Brain microvascular endothelial cell (primary cell): ENCODE measurements around the gene MMS22L.

Experiments used
- DNase-seq: peaks from one replicate; pipeline ENCODE4 v3.0.0-alpha.2; 2020
- H3K27ac ChIP-seq: fragments of 250-450 bp; sonication (Bioruptor Pico); 2 replicates; pipeline ENCODE4 v1.5.1; 2020; ENCODE audit warnings: mild to moderate bottlenecking, moderate library complexity
- H3K27me3 ChIP-seq: fragments of 250-450 bp; sonication (Bioruptor Pico); replicated peaks from 2 replicates; pipeline ENCODE4 v1.5.1; 2020; ENCODE audit warnings: mild to moderate bottlenecking
- H3K36me3 ChIP-seq: fragments of 250-450 bp; sonication (Bioruptor Pico); replicated peaks from 2 replicates; pipeline ENCODE4 v1.5.1; 2020; ENCODE audit warnings: mild to moderate bottlenecking
- H3K4me3 ChIP-seq: 2 replicates; pipeline ENCODE4 v1.5.1; 2011; ENCODE audit warnings: low read depth, mild to moderate bottlenecking, control low read depth, low read length, moderate library complexity
- CTCF ChIP-seq: IDR thresholded peaks from 2 replicates; pipeline ENCODE4 v1.5.1; 2011; ENCODE audit warnings: low read depth, mild to moderate bottlenecking, moderate library complexity, low read length, control low read depth, inconsistent platforms; ENCODE audit errors: missing control alignments
- in situ Hi-C: cut with HindIII; loops from 2 replicates; pipeline ENCODE4 v1.10.0; 2017; ENCODE audit warnings: low sequenced_read_pairs, low pct_ligation_motif_present

Gene MMS22L

GRCh38 chr6:97151601-97152000, 131.4 kb downstream of the MMS22L start:
- Histone ChIP-seq H3K27me3 (no peaks in the 10 kb centered on the region), H3K36me3 (no peaks in the 10 kb centered on the region), H3K4me3 (no peak overlapping the region), H3K27ac (no peak overlapping the region)
- DNase-seq, result no peak
- no peak for TF ChIP-seq CTCF
- in situ Hi-C loops, result no loop called here

- no peak for DNase-seq
- no peak overlapping the region for H3K27ac ChIP-seq
- H3K36me3 ChIP-seq, result no peaks in the 10 kb centered on the region
- H3K27me3 ChIP-seq, result no peaks in the 10 kb centered on the region
- in situ Hi-C loops, result no loop called here
- no peak overlapping the region for H3K4me3 ChIP-seq
- no peak for TF ChIP-seq CTCF
These were observed 132.1 kb downstream of the MMS22L start for GRCh38 chr6:97150932-97151331.

- no peak overlapping the region for H3K27ac ChIP-seq
- in situ Hi-C loops, result no loop called here
These were observed 135.6 kb downstream of the MMS22L start for GRCh38 chr6:97147421-97147820.

GRCh38 chr6:97145691-97146090, 137.3 kb downstream of the MMS22L start:
- TF ChIP-seq CTCF, result no peak
- DNase-seq, result no peak
- H3K4me3 ChIP-seq, result no peak overlapping the region
- H3K36me3 ChIP-seq, result no peaks in the 10 kb centered on the region
- in situ Hi-C loops, result no loop called here
- no peak overlapping the region for H3K27ac ChIP-seq
- H3K27me3 ChIP-seq, result no peaks in the 10 kb centered on the region

More at GRCh38 chr6:97147421-97147820, 135.6 kb downstream of the MMS22L start:
- TF ChIP-seq CTCF, result no peak
- Histone ChIP-seq H3K36me3 (no peaks in the 10 kb centered on the region), H3K4me3 (no peak overlapping the region), H3K27me3 (no peaks in the 10 kb centered on the region)
- DNase-seq, result no peak

GRCh38 chr6:97141756-97142155, 141.3 kb downstream of the MMS22L start:
- in situ Hi-C loops, result no loop called here
- Histone ChIP-seq H3K36me3 (no peaks in the 10 kb centered on the region), H3K4me3 (no peak overlapping the region), H3K27ac (no peak overlapping the region), H3K27me3 (no peaks in the 10 kb centered on the region)
- no peak for DNase-seq
- no peak for TF ChIP-seq CTCF

GRCh38 chr6:97138581-97138980, 144.4 kb downstream of the MMS22L start:
- H3K4me3 ChIP-seq, result no peak overlapping the region
- in situ Hi-C loops, result no loop called here
- no peak for DNase-seq
- no peaks in the 10 kb centered on the region for H3K36me3 ChIP-seq
- no peak overlapping the region for H3K27ac ChIP-seq
- H3K27me3 ChIP-seq, result no peaks in the 10 kb centered on the region
- TF ChIP-seq CTCF, result no peak
